ENCODE measurements around the gene DDB1. TPM values are rescaled to one million over a fixed set of nuclear protein-coding genes. Genes with fewer than 3 reads are reported as not detected.

Gene DDB1
- total RNA-seq, 2 donors from 2014 or later = 122 to 144 TPM

DNA sequence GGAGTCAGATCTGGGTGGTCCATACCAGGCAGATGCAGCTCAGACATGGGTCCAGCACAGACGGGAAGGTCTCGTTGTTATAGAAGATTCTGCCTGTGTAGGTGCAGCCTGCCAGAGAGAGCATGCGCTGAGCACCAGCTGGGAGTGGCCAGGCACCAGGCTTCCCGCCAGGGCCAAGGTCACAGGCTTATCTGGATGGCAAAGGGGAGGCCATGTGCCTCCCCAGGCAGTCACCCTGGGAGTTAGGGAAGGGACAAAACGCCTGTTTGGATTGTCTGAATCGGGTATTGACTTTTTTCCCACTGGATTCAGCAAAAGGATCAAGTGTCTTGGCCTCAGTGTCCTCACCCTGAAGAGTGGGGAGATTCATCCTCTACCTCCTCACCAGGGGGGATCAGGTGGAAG, 65.5 kb downstream of the DDB1 start:
- H3K4me3 ChIP-seq = no peak overlapping the region
- H3K36me3 ChIP-seq = no peaks in the 10 kb centered on the region
- TF ChIP-seq CTCF (IDR thresholded peaks at IDR 0.05) = no peak
- H3K4me1 ChIP-seq (ENCODE audit: control insufficient read depth in 1 of 2, low read depth in 2 of 2) = no peaks in the 10 kb centered on the region
- H3K27ac ChIP-seq = no peak overlapping the region
- DNase-seq (ENCODE audit: low spot score) (no peak), ATAC-seq (ENCODE audit: insufficient number of reproducible peaks, low FRiP score, low read depth) (no peak)
- H3K27me3 ChIP-seq (replicated peaks; ENCODE audit: insufficient read depth) = no peaks in the 10 kb centered on the region
- no peaks in the 10 kb centered on the region for H3K9me3 ChIP-seq

DNA sequence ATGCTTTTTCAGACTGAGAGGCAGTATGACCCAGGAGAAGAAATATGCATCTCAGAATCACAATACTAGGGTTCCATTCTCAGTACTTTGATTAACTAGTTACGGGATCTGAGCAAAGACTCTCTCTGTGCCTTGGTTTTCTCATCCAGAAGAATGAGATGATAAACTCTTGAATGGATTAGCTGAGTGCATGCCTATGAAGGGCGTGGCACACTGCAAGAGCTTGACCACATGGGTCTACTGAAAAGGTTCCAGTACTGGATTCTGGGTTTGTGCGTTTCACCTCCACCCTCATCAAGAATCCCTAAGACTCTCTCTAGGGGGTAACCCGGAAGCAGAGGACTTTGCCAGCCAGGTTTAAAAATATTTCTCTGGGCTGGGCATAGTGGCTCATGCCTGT, 66.3 kb downstream of the DDB1 start:
- H3K9me3 ChIP-seq = no peaks in the 10 kb centered on the region
- H3K27me3 ChIP-seq (replicated peaks; ENCODE audit: insufficient read depth) = no peaks in the 10 kb centered on the region
- no peak overlapping the region for H3K27ac ChIP-seq
- no peak overlapping the region for H3K4me3 ChIP-seq
- TF ChIP-seq CTCF (IDR thresholded peaks at IDR 0.05) = no peak
- H3K36me3 ChIP-seq = no peaks in the 10 kb centered on the region
- H3K4me1 ChIP-seq (ENCODE audit: control insufficient read depth in 1 of 2, low read depth in 2 of 2) = no peaks in the 10 kb centered on the region
- ATAC-seq (ENCODE audit: insufficient number of reproducible peaks, low FRiP score, low read depth) (no peak), DNase-seq (ENCODE audit: low spot score) (no peak)

DNA sequence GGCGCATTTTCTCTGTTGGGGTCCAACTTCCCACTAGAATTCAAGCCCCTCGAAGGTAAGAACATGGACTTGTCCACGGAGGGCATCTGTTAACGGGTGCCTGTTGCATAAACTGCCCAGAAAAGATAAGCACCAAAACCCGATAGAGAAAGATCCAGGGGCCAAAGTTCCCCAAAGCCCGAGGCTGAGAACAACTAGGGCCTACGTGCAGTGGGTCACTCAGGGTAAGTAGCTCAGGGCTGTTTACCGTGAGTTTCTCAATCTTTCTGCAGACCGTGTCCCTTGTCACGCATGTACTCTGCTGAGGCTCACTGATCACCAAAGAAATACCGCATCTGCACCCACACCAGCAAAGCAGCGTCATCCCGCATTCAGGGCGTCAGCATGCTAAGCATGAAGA, 67.5 kb downstream of the DDB1 start:
- DNase-seq (ENCODE audit: low spot score) (no peak), ATAC-seq (ENCODE audit: insufficient number of reproducible peaks, low FRiP score, low read depth) (no peak)

GRCh38 chr11:61264795-61265194, 68.1 kb downstream of the DDB1 start:
- H3K4me1 ChIP-seq (ENCODE audit: control insufficient read depth in 1 of 2, low read depth in 2 of 2) = no peaks in the 10 kb centered on the region
- no peak for TF ChIP-seq CTCF (IDR thresholded peaks at IDR 0.05)
- no peak overlapping the region for H3K27ac ChIP-seq
- no peak for ATAC-seq (ENCODE audit: insufficient number of reproducible peaks, low FRiP score, low read depth)
- H3K9me3 ChIP-seq = no peaks in the 10 kb centered on the region
- DNase-seq (ENCODE audit: low spot score) = no peak
- no peaks in the 10 kb centered on the region for H3K36me3 ChIP-seq
- no peak overlapping the region for H3K4me3 ChIP-seq
- no peaks in the 10 kb centered on the region for H3K27me3 ChIP-seq (replicated peaks; ENCODE audit: insufficient read depth)

More for the DNA sequence above, 67.5 kb downstream of the DDB1 start:
- TF ChIP-seq CTCF (IDR thresholded peaks at IDR 0.05) = no peak
- no peaks in the 10 kb centered on the region for H3K36me3 ChIP-seq
- H3K27me3 ChIP-seq (replicated peaks; ENCODE audit: insufficient read depth) = no peaks in the 10 kb centered on the region
- H3K27ac ChIP-seq = no peak overlapping the region
- no peaks in the 10 kb centered on the region for H3K4me1 ChIP-seq (ENCODE audit: control insufficient read depth in 1 of 2, low read depth in 2 of 2)
- no peaks in the 10 kb centered on the region for H3K9me3 ChIP-seq
- H3K4me3 ChIP-seq = no peak overlapping the region

DNA sequence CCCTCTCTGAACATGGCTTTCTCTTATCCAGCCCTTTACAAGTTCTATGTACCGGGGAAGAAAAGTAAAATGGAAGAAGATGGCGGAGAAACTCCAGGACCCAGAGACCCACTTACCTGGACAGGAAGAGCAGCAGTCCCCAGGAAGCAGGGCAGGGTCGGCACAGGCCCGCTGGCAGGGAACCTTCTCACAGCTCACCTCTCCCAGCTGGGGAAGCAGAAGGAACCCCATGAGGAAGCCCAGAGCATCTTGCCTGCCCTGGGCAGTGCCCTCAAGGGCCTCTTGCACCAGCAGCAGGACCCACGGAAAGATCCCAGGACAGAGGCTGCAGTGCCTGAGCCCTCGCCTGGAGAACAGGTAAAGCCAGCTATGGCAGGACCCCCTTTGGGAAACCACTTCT, 68.5 kb downstream of the DDB1 start:
- H3K27me3 ChIP-seq (replicated peaks; ENCODE audit: insufficient read depth) = no peaks in the 10 kb centered on the region
- no peak overlapping the region for H3K4me3 ChIP-seq
- H3K4me1 ChIP-seq (ENCODE audit: control insufficient read depth in 1 of 2, low read depth in 2 of 2) = no peaks in the 10 kb centered on the region
- DNase-seq (ENCODE audit: low spot score) (no peak), ATAC-seq (ENCODE audit: insufficient number of reproducible peaks, low FRiP score, low read depth) (no peak)
- H3K27ac ChIP-seq = no peak overlapping the region
- H3K9me3 ChIP-seq = no peaks in the 10 kb centered on the region
- no peak for TF ChIP-seq CTCF (IDR thresholded peaks at IDR 0.05)
- no peaks in the 10 kb centered on the region for H3K36me3 ChIP-seq

All from thoracic aorta (tissue), 2 donors.